Lower leg skin (tissue), 4 donors: Measurements from ENCODE around the gene FBXO31. TPM values are rescaled to one million over a fixed set of nuclear protein-coding genes. Genes with fewer than 3 reads are reported as not detected.

Source experiments
- DNase-seq, 2 donors: peaks; one replicate each; pipeline ENCODE4 v3.0.0-alpha.2; 2019; ENCODE audit warnings: low spot score in 2 of 2
- H3K4me3 ChIP-seq: fragments of 200-600 bp; sonication (generic); 2 replicates; pipeline ENCODE4 v1.5.1; 2017; ENCODE audit warnings: mild to moderate bottlenecking, low read depth; ENCODE audit not compliant: poor library complexity, severe bottlenecking
- POLR2A ChIP-seq, 2 donors: fragments of 450-650 bp; IDR thresholded peaks; one replicate each; pipeline ENCODE4 v1.6.1; 2016 to 2017; ENCODE audit warnings: antibody characterized with exemption in 2 of 2, mild to moderate bottlenecking in 1 of 2, moderate library complexity in 1 of 2
- WGBS, 2 donors: methylation state at CpG; one replicate each; pipeline ENCODE4 v1.1.5; 2018; 5-methylcytosine and 5-hydroxymethylcytosine counted together
- intact Hi-C: fragments of 100-400 bp; cut with DNase I; formaldehyde crosslinking; loops from one replicate; pipeline ENCODE4 v1.15.0; 2023; ENCODE audit warnings: low total_unique reads
- total RNA-seq, 4 donors: library from RNA; depleted of rRNA; stranded (reverse); fragments of >200 nt; gene quantifications; one replicate each; pipeline ENCODE4 v1.1.0, GENCODE V29; 2016
- TF ChIP-seq, protein P1 (sequence below), 3 donors: fragments of 450-650 bp; IDR thresholded peaks; one replicate each; pipeline ENCODE4 v1.5.1; 2016; ENCODE audit warnings: antibody characterized with exemption in 3 of 3, mild to moderate bottlenecking in 3 of 3, moderate library complexity in 2 of 3

The FBXO31 gene
- total RNA-seq, 4 donors from 2014 or later: 64.3 to 127 (median 84.1) TPM

DNA sequence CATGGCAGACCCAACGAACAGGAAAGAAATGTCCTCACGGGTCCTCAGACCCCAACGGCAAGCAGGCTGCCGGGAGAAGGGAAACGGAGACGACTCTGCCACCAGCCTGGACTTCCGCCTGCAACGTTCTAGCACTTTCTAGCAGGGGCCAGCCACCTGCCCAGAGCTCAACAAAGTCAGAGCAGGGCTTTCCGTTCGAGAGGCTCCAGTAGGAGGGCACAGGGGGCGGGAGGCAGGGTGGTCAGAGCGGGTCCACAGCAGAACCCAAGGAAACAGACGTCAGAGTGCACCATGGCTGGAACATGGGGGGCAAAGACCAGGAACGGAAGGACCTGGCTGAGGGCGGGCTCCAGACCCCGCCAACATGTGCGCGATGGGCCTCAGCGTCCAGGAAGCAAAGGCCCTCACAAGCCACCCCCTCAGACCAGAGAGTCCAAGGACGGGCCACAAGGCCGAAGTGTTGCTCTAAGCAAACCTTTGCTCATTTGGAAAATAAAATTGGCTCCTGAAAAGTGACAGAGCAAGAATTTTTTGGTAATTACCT lies 37.0 kb downstream of the FBXO31 start:
- no peak overlapping the region for H3K4me3 ChIP-seq
- DNase-seq: no peak
- WGBS, 2 donors: 93 to 95% methylated on average over 21 of the region's 21 CpGs
- TF ChIP-seq POLR2A (IDR thresholded peaks at IDR 0.05): no peak
- TF ChIP-seq, protein P1, sequence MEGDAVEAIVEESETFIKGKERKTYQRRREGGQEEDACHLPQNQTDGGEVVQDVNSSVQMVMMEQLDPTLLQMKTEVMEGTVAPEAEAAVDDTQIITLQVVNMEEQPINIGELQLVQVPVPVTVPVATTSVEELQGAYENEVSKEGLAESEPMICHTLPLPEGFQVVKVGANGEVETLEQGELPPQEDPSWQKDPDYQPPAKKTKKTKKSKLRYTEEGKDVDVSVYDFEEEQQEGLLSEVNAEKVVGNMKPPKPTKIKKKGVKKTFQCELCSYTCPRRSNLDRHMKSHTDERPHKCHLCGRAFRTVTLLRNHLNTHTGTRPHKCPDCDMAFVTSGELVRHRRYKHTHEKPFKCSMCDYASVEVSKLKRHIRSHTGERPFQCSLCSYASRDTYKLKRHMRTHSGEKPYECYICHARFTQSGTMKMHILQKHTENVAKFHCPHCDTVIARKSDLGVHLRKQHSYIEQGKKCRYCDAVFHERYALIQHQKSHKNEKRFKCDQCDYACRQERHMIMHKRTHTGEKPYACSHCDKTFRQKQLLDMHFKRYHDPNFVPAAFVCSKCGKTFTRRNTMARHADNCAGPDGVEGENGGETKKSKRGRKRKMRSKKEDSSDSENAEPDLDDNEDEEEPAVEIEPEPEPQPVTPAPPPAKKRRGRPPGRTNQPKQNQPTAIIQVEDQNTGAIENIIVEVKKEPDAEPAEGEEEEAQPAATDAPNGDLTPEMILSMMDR (IDR thresholded peaks at IDR 0.05): no peak
- intact Hi-C loops: no loop called here

GRCh38 chr16:87345726-87346424 lies 37.7 kb downstream of the FBXO31 start:
- TF ChIP-seq, protein P1 (IDR thresholded peaks at IDR 0.05): no peak
- no peak for TF ChIP-seq POLR2A (IDR thresholded peaks at IDR 0.05)
- DNase-seq: no peak
- intact Hi-C loops: no loop called here
- 91 to 94% methylated on average over 28 of the region's 28 CpGs for WGBS, 2 donors
- no peak overlapping the region for H3K4me3 ChIP-seq

DNA sequence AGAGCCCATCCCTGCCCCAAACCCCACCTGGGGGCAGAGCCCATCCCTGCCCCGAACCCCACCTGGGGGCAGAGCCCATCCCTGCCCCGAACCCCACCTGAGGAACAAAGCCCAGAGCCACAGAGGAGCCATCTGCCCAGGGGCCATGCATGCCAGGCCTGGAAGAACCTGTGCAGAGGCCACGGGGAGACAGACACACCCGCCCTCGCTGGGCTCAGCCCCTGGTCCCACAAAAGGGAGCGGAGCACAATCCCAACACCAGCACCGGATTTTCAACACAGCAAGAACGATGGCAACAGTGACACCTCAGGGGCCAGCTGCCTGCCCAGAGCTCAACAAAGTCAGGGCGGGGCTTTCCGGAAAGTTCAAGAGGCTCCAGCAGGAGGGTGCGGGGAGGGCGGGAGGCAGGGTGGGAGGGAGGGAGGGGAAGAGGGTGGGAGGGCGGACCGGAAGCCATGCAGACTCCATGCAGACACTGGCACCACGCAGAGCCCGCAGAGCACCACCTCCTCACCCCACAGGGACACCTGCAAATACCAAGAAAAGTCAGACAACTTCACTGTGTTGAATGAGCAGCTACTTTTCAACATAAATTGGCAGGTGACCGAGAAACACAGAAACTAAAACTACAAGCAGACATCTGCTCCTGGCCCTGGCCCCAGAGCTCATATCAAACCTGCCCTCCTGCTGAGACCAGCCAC lies 38.5 kb downstream of the FBXO31 start:
- DNase-seq: no peak
- intact Hi-C loops: no loop called here

GRCh38 chr16:87344165-87344930 lies 39.2 kb downstream of the FBXO31 start:
- H3K4me3 ChIP-seq: no peak overlapping the region
- intact Hi-C loops: no loop called here
- no peak for TF ChIP-seq POLR2A (IDR thresholded peaks at IDR 0.05)
- TF ChIP-seq, protein P1 (IDR thresholded peaks at IDR 0.05): no peak
- WGBS, 2 donors: 76 to 88% methylated on average over 34 of the region's 34 CpGs
- DNase-seq: no peak

More for the DNA sequence above, 38.5 kb downstream of the FBXO31 start:
- WGBS, 2 donors: 32 to 45% methylated on average over 12 to 17 of the region's 17 CpGs
- no peak overlapping the region for H3K4me3 ChIP-seq
- TF ChIP-seq, protein P1 (IDR thresholded peaks at IDR 0.05): no peak
- no peak for TF ChIP-seq POLR2A (IDR thresholded peaks at IDR 0.05)

- H3K4me3 ChIP-seq: no peak overlapping the region
- no peak for TF ChIP-seq POLR2A (IDR thresholded peaks at IDR 0.05)
- TF ChIP-seq, protein P1 (IDR thresholded peaks at IDR 0.05): no peak
- intact Hi-C loops: no loop called here
- DNase-seq: no peak
- WGBS, 2 donors: 88 to 90% methylated on average over 11 of the region's 11 CpGs
Measured at GRCh38 chr16:87343753-87344050, 39.9 kb downstream of the FBXO31 start.
